NCI-H2227 (cell line): ENCODE results near the gene STOX2.
"Not testable (repeated sequence)": the region's sequence is repeated elsewhere in the genome, so short reads cannot be mapped to it uniquely, and the experiment has no call there.

Experiments used
- DNase-seq: peaks from one replicate; lab custom pipeline; 2025; ENCODE audit not compliant: unreplicated experiment; lab: John Stamatoyannopoulos, UW

The STOX2 gene

DNA sequence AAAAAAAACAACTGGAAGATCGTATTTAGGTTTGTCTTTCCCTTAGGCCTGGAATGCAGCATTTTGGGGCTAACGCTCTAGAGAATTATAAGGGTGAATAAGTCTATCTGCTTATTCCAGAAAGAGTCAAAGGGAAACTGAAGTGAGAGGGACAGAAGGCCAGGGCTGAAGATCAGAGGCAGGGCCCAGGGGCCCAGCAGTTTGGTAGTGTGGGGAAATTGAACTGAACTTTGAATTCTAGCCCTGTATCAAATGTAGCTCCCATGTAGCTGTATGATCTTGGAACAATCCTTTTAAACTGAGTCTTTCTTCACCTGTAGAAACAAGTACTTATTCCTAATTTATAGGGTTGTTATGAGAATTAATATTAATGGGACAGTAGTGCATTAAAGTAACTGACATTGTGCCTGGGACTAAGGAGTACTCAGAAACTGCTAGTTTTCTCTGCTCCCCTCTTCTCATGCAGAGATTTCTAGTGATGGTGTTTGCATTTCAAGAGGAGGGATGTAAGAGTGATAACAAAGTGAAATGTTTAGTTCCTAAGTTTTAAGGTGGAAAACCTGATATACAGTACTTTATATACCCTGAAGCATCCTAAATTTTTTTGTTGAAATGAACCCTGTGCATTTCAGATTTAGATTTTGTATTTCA, 30.4 kb downstream of the STOX2 start:
- DNase-seq, result no peak

- no peak for DNase-seq
Measured at GRCh38 chr4:183936047-183936446, 30.9 kb downstream of the STOX2 start.

GRCh38 chr4:183936574-183937345, 31.7 kb downstream of the STOX2 start:
- DNase-seq, result no peak

- no peak for DNase-seq
Measured at GRCh38 chr4:183940864-183941263, 35.8 kb downstream of the STOX2 start.

DNA sequence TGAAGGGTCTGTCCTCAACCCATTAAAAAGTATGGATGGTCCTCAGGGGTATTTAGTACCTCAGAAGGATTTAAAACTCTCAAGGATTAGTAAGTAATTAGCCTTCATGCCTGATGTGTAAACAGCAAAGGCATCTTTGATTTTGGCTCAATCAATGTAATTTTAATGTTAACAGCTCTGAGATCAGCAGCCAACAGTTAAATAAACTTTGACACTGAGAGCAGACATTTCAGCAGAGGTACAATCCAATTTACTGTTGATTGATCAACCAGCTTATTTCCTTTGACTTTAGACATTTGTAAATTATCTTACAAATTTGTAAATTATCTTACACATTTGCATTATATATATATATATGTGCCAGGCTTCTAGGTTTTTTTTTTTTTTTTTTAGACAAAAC, 36.9 kb downstream of the STOX2 start:
- DNase-seq, result no peak

- no peak for DNase-seq
Measured at GRCh38 chr4:183945741-183946140, 40.6 kb downstream of the STOX2 start.

DNA sequence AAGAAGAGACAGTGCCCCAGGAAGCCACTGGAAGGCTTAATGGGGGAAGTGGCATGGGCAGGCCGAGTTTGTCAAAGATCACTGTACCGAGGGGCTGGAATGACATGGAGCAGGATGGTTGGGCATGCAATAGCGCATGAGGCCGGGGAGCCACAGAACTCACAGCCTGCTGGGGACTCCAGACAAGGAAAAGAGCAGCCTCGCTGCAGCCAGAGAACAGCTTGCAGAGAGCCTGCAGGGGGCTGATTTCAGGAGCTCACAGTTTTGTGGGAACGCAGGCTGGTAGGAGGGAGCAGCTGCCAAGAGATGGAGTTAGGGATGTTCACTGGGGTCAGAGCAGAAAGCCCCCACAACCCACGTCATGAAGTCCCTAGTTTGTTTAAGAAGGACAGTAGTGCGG, 45.4 kb downstream of the STOX2 start:
- no peak for DNase-seq

DNA sequence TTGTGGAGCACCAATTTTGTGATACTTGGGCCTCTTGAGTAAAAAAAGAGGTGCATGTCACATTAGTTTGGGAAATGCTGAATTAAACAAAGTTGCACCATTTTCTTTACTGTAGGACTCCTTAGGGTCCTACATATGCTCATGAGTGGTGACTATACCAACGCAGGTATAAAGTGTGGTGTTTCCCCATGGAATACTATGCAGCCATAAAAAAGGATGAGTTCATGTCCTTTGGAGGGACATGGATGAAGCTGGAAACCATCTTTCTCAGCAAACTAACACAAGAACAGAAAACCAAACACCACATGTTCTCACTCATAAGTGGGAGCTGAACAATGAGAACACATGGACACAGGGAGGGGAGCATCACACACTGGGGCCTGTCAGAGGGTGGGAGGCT, 47.5 kb downstream of the STOX2 start:
- DNase-seq, result not testable (repeated sequence)

DNA sequence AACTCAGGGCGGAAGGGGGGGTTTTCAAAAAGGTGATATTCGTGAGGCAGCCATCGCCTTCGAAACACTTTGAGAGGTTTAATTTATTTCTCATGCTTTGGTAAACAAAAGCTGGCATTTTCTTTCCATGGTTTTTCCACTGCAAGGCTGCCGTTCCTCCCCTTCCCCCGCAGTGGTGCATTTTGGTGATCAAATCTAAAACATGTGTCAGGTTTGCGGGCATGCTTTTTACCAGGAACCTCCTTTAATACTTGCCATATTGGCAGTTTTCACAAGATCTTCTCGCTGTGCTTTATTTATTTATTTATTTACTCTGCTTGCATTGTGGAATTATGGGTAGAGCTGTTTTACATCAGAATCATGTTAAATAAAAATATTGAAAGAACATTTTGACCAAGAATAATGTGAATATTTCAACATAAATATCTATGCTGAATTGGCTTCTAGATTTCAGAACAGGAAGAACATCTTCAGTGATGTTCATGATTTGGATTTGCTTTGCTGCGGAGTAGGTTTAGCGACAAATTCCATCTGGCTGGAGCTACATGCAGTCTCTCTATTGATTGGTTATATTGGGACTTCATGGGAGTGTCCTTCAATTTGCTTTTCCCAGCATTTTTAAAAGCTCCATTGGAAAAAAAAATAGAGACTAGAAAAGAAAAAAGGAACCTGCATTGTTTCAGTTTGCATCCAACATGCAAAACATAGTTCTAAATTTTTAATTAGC, 54.4 kb downstream of the STOX2 start:
- DNase-seq, result peak; percentile 65

DNA sequence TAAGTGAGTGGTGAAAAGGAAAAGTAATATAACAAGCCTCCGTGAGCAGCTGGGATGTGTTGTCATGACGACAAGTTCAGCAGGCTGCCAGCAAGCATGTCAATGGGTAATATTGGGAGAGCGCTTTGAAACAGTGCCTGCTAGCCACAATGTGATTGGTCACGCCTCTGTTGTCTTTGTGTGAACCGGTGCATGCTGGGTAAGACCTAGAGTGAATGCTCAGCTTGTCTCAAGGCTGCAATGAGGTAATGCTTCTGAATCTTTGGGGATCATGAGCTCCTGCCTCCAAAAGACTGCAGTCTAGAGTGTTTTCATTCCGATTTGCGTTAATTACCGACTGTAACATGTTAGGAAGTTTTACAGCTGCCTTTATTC, 54.9 kb downstream of the STOX2 start:
- peak; percentile 89 for DNase-seq

- peak; percentile 6 for DNase-seq
Measured at GRCh38 chr4:183960962-183961541, 55.9 kb downstream of the STOX2 start.

DNA sequence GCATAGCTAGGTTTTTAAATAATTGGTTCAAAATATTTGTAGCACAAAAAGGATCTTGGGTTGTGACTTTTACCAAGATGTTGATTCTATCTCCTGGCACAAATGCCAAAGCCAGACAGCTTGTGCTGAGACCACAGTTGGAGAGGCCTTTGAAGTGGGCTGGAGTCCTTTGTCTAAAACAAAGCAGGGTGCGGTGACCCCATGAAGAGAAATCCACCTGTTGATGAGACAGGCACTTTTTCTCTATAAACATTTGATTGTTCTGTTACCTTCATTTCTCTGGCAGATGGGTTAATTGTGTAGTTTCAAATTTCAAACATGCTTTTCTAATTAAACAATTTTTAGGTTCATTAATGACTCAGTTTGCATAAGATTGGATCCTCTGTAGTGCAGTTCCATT, 56.7 kb downstream of the STOX2 start:
- no peak for DNase-seq

- DNase-seq, result no peak
Measured at GRCh38 chr4:183962419-183962818, 57.3 kb downstream of the STOX2 start.

- no peak for DNase-seq
Measured at GRCh38 chr4:183966371-183966770, 61.3 kb downstream of the STOX2 start.

DNA sequence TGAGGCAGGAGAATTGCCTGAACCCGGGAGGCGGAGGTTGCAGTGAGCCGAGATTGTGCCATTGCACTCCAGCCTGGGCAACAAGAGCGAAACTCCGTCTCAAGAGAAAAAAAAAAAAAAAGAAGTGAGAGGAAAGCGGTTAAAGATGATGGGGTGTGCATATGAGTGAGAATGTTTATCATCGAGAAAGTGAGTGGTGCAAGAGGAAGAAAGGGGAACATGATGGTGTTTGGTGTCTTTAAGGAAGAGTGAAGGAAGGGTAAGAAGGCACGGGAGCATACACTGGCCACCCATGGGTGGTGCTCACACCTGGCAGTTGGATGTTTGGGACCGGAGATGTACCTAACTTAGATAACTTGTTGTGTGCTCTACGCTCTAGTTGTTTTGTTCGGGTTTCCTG, 62.2 kb downstream of the STOX2 start:
- no peak for DNase-seq

DNA sequence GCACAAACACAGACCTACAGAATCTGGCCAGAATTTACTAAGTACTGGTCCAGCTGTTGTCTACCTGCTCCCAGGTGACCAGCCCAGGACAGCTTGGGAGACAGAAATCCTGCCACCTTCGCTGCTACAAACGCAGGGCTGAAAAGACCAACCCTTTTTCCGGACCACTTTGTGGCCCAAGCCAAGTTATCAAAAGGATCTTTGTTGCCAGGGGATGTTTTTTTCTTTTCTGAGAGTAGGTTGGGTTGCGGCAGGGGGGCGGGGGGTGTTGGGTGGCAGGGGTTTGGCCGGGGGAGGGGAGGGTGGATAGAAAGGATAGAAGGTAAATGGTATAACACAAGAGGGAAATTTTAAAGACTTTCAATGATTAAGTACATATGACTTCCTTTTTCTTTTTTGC, 63.4 kb downstream of the STOX2 start:
- DNase-seq, result no peak

- DNase-seq, result no peak
Measured at GRCh38 chr4:183968931-183969330, 63.8 kb downstream of the STOX2 start.

DNA sequence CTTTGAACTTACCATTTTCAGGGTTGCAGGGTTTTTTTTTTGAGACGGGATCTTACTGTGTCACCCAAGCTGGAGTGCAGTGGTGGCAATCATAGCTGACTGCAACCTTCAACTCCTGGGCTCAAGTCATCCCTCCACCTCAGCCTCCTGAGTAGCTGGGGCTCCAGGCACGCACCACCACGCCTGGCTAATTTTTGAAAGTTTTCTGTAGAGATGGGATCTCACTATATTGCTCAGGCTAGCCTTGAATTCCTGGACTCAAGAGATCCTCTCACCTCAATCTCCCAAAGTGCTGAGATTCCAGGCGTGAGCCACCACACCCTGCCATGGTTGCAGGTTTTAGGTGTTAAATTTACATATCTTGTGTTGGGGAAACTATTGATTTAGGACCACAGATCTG, 64.5 kb downstream of the STOX2 start:
- no peak for DNase-seq

DNA sequence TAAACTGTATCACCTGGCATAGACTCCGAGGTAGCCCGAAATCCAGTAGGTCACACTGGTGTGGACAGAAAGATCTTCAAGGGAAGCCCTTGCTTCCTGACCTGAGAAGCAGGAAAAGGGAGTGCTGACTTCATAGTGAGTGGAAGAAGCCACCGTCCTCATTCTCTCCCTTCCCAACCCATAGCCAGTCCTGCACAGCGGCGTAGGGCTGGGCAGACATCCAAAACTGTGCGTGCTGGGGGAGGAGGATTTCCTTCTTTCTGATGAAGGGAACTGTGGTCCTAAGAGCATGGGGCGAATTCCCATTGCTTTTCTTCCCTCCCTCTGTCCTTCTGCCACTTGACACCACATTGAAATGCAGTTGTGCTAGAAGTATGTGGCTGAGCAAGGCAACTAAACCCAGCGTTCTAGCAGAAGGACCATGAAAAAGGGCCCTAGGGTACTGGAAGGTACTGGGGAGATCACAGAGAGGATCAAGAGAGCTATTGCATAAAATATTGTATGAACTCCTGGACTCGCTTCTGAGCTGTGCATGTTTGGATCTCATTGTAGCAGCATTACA, 66.9 kb downstream of the STOX2 start:
- no peak for DNase-seq

DNA sequence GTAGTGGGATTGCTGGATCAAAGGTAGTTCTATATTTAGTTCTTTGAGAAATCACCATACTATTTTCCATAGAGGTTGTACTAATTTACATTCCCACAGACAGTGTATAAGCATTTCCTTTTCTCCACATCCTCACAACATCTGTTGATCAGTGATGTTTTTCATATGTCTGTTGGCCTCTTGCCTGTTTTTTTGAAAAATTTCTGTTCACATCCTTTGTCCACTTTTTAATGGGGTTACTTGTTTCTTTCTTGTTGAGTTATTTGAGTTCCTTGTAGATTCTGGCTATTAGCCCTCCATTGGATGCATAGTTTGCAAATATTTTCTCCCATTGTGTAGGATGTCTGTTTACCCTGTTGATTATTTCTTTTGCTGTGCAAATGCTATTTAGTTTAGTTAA, 72.6 kb downstream of the STOX2 start:
- no peak for DNase-seq

- DNase-seq, result no peak
Measured at GRCh38 chr4:183984566-183984965, 79.5 kb downstream of the STOX2 start.
